HG02840 (cell line): ENCODE results near the gene SLC17A3.

Source experiments
- ATAC-seq: cut with Tn5 transposase; IDR thresholded peaks from one replicate; pipeline ENCODE4 v1.9.1; 2021; ENCODE audit warnings: mild to moderate bottlenecking, moderate library complexity, moderate number of reproducible peaks; ENCODE audit not compliant: unreplicated experiment, low FRiP score

The SLC17A3 gene

GRCh38 chr6:25844518-25844917, 29.5 kb downstream of the SLC17A3 start:
- no peak for ATAC-seq

- ATAC-seq = no peak
Measured at GRCh38 chr6:25842526-25842925, 31.5 kb downstream of the SLC17A3 start.

GRCh38 chr6:25835442-25836283, 38.4 kb downstream of the SLC17A3 start:
- no peak for ATAC-seq

GRCh38 chr6:25834950-25835349, 39.1 kb downstream of the SLC17A3 start:
- ATAC-seq = no peak

GRCh38 chr6:25833136-25833535, 40.9 kb downstream of the SLC17A3 start:
- ATAC-seq = no peak

GRCh38 chr6:25832670-25833069, 41.4 kb downstream of the SLC17A3 start:
- ATAC-seq = no peak

GRCh38 chr6:25832307-25832662, 41.8 kb downstream of the SLC17A3 start:
- ATAC-seq = no peak

GRCh38 chr6:25831532-25832306, 42.3 kb downstream of the SLC17A3 start, which contains the start of gene SLC17A1:
Gene SLC17A1 (minus strand): TSS chr6:25832052. CDS start chr6:25830557, 1,495 bp downstream.
- ATAC-seq = no peak

GRCh38 chr6:25830458-25830857, 43.6 kb downstream of the SLC17A3 start:
- ATAC-seq = no peak

GRCh38 chr6:25829375-25829774, 44.7 kb downstream of the SLC17A3 start:
- no peak for ATAC-seq

GRCh38 chr6:25821341-25821740, 52.7 kb downstream of the SLC17A3 start:
- ATAC-seq = no peak

GRCh38 chr6:25816252-25816651, 57.8 kb downstream of the SLC17A3 start:
- ATAC-seq = no peak

- no peak for ATAC-seq
Measured at GRCh38 chr6:25815194-25815593, 58.8 kb downstream of the SLC17A3 start.

- no peak for ATAC-seq
Measured at GRCh38 chr6:25804804-25805203, 69.2 kb downstream of the SLC17A3 start.

GRCh38 chr6:25801436-25801835, 72.6 kb downstream of the SLC17A3 start:
- no peak for ATAC-seq
